K562 (cell line): ENCODE measurements around the gene SSU72. TPM values are rescaled to one million over a fixed set of nuclear protein-coding genes. Genes with fewer than 3 reads are reported as not detected.

Experiments
- ARID2 ChIP-seq: fragments of 450-650 bp; IDR thresholded peaks from 2 replicates; pipeline ENCODE4 v1.6.1; 2017; ENCODE audit warnings: antibody characterized with exemption, mild to moderate bottlenecking
- CEBPB ChIP-seq: fragments of 450-650 bp; IDR thresholded peaks from 2 replicates; pipeline ENCODE4 v1.6.1; 2016; ENCODE audit warnings: missing genetic modification characterization, missing compliant biosample characterization
- E2F3 ChIP-seq: fragments of 250-450 bp; sonication (Bioruptor Pico); IDR thresholded peaks from 2 replicates; pipeline ENCODE4 v1.4.0; 2020; ENCODE audit warnings: mild to moderate bottlenecking
- HCFC1 ChIP-seq: IDR thresholded peaks from 2 replicates; pipeline ENCODE4 v1.6.1; 2012; ENCODE audit warnings: low read depth, low read length, improper control_type of control experiment
- NBN ChIP-seq: fragments of 450-650 bp; IDR thresholded peaks from 2 replicates; pipeline ENCODE4 v1.6.1; 2016; ENCODE audit warnings: low read depth, mild to moderate bottlenecking
- NELFE ChIP-seq: IDR thresholded peaks from 2 replicates; pipeline ENCODE4 v1.6.1; 2011; ENCODE audit warnings: mild to moderate bottlenecking; ENCODE audit not compliant: insufficient read depth, insufficient read length
- NFE2 ChIP-seq: IDR thresholded peaks from 2 replicates; pipeline ENCODE4 v1.6.1; 2014; ENCODE audit warnings: antibody characterized with exemption, low read depth
- NONO ChIP-seq, 2 experiments: fragments of 200-400 bp in 1 of 2; fragments of 450-650 bp in 1 of 2; formaldehyde crosslinking in 1 of 2; IDR thresholded peaks; 2 replicates each; pipeline ENCODE4 v1.6.1; 2017; ENCODE audit warnings: low read depth in 2 of 2, mild to moderate bottlenecking in 2 of 2, moderate library complexity in 2 of 2, low read length in 1 of 2
- NR3C1 ChIP-seq: sonication (generic); formaldehyde crosslinking; IDR thresholded peaks from 2 replicates; pipeline ENCODE4 v1.8.1; 2022; ENCODE audit warnings: missing genetic modification reagents
- PRMT5 ChIP-seq: sonication (generic); formaldehyde crosslinking; IDR thresholded peaks from 2 replicates; pipeline ENCODE4 v1.5.0; 2020; ENCODE audit warnings: missing genetic modification reagents
- RHOXF2B ChIP-seq: fragments of 250-450 bp; sonication (Bioruptor Pico); conservative IDR thresholded peaks from 2 replicates; pipeline ENCODE4 v1.5.1; 2021
- TAF7 ChIP-seq: fragments of 450-650 bp; IDR thresholded peaks from 2 replicates; pipeline ENCODE4 v1.6.1; 2016; ENCODE audit warnings: missing genetic modification characterization, missing compliant biosample characterization
- TARDBP ChIP-seq: fragments of 450-650 bp; IDR thresholded peaks from 2 replicates; pipeline ENCODE4 v1.6.1; 2016
- TEAD1 ChIP-seq, 2 experiments: fragments of 450-650 bp in 1 of 2; sonication (generic) in 1 of 2; formaldehyde crosslinking; IDR thresholded peaks; 2 replicates each; pipeline versions ENCODE4 v1.4.0 to v1.8.0; 2020 to 2022; ENCODE audit warnings: mild to moderate bottlenecking in 2 of 2, missing genetic modification reagents in 1 of 2
- ZC3H8 ChIP-seq: fragments of 450-650 bp; IDR thresholded peaks from 2 replicates; pipeline ENCODE4 v1.6.1; 2017
- ZNF140 ChIP-seq: fragments of 250-450 bp; sonication (Bioruptor Pico); IDR thresholded peaks from 2 replicates; pipeline ENCODE4 v1.8.0; 2021; ENCODE audit warnings: moderate library complexity, mild to moderate bottlenecking, inconsistent platforms
- ZNF668 ChIP-seq: fragments of 250-450 bp; sonication (Bioruptor Pico); IDR thresholded peaks from 2 replicates; pipeline ENCODE4 v1.8.0; 2022; ENCODE audit warnings: mild to moderate bottlenecking, inconsistent platforms
- ZNF696 ChIP-seq: fragments of 250-450 bp; sonication (Bioruptor Pico); conservative IDR thresholded peaks from 2 replicates; pipeline ENCODE4 v1.4.0; 2020; ENCODE audit warnings: mild to moderate bottlenecking, moderate library complexity
- polyA plus RNA-seq, 8 experiments: library from polyadenylated mRNA; depleted of rRNA in 4 of 8; stranded (reverse) in 5 of 8; unstranded in 3 of 8; fragments of >200 nt; fragmentation: Nextera tagmentation in 2 of 8; fragmentation: Illumina TruSeq in 1 of 8; extraction: Ambion mirVana in 2 of 8; extraction: Trizol in 1 of 8; gene quantifications; 2 replicates each; pipeline versions ENCODE4 v1.2.1 to v1.2.3, GENCODE V29; 2011 to 2014; ENCODE audit warnings: inconsistent platforms in 1 of 8, missing spikeins in 1 of 8
- total RNA-seq, 7 experiments: library from RNA; depleted of rRNA in 6 of 7; stranded (reverse); fragments of >200 nt in 6 of 7; fragmentation: Illumina TruSeq in 2 of 7; extraction: Trizol in 2 of 7; gene quantifications; 2 replicates each; pipeline versions ENCODE4 v1.2.1 to v1.2.3, GENCODE V29; 2011 to 2021; ENCODE audit warnings: low replicate concordance in 1 of 7
- TF ChIP-seq, protein P1 (sequence below): fragments of 150-350 bp; IDR thresholded peaks from 2 replicates; pipeline ENCODE4 v1.6.1; 2014; ENCODE audit warnings: low read depth, mild to moderate bottlenecking, low read length, borderline replicate concordance
- TF ChIP-seq, protein P2 (sequence below), 2 experiments: fragments of 450-650 bp in 1 of 2; sonication (generic) in 1 of 2; formaldehyde crosslinking; conservative IDR thresholded peaks; 2 replicates each; pipeline versions ENCODE4 v1.4.0 to v1.8.1; 2020 to 2022; ENCODE audit warnings: mild to moderate bottlenecking in 1 of 2, missing genetic modification reagents in 1 of 2
- TF ChIP-seq, protein P3 (sequence below): sonication (generic); formaldehyde crosslinking; IDR thresholded peaks from 2 replicates; pipeline ENCODE4 v1.8.0; 2022; ENCODE audit warnings: missing genetic modification reagents, mild to moderate bottlenecking, moderate library complexity, borderline replicate concordance
- TF ChIP-seq, protein P4 (sequence below): fragments of 450-650 bp; formaldehyde crosslinking; IDR thresholded peaks from 2 replicates; pipeline ENCODE4 v1.4.0; 2022; ENCODE audit warnings: mild to moderate bottlenecking, moderate library complexity
- TF ChIP-seq, protein P5 (sequence below): fragments of 250-450 bp; sonication (Bioruptor Pico); IDR thresholded peaks from 2 replicates; pipeline ENCODE4 v1.8.0; 2022; ENCODE audit warnings: moderate library complexity, mild to moderate bottlenecking, inconsistent platforms

SSU72 gene
- total and polyA plus RNA-seq, 9 of the 15 experiments (the other 6 are each of a cell fraction or from before 2014, with no cell fraction given): 70.8 to 201 (median 94.6) TPM

DNA sequence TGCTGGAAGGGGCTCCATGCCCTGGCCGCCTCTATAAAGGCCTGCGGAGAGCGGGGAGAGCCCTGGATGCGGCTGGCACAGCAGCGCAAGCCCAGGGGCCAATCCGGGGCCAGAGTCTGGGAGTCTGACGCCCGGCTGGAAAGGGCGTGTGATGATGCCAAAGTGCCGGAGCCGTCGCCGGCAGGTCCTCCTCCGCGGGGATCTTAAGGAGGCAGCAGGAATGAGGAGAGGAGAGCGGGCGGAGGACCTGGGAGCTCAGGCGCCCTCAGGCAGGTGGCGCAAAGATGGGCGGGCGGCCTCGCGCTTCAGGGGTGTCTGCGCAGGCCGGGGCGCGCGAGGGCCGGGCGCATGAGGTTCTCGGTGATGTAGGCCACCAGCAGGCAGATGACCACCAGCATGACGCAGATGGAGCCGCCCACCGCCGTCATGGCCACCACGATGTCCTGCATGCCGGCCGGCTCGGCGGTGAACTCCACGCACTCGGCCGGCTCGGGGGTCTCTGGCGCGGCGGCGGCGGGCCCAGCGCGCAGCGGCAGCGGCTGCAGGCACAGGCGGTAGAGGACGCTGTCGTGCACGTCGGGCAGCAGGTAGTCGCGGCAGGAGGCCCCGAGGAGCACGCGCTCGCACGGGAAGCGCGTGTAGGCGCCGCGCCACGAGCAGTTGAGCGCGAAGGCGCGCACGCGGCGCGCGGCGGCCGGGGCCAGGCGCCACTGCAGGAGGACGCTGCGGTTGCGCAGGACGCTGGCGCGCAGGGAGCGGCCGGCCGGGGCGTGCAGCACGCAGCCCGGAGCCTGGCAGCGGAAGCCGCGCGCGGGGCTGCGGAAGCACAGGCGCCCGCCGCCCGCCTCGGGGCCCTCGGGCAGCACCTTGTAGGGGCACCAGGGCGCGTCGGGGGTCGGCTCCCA lies 24.6 kb upstream of the SSU72 start (continued):
- TF ChIP-seq, protein P1, sequence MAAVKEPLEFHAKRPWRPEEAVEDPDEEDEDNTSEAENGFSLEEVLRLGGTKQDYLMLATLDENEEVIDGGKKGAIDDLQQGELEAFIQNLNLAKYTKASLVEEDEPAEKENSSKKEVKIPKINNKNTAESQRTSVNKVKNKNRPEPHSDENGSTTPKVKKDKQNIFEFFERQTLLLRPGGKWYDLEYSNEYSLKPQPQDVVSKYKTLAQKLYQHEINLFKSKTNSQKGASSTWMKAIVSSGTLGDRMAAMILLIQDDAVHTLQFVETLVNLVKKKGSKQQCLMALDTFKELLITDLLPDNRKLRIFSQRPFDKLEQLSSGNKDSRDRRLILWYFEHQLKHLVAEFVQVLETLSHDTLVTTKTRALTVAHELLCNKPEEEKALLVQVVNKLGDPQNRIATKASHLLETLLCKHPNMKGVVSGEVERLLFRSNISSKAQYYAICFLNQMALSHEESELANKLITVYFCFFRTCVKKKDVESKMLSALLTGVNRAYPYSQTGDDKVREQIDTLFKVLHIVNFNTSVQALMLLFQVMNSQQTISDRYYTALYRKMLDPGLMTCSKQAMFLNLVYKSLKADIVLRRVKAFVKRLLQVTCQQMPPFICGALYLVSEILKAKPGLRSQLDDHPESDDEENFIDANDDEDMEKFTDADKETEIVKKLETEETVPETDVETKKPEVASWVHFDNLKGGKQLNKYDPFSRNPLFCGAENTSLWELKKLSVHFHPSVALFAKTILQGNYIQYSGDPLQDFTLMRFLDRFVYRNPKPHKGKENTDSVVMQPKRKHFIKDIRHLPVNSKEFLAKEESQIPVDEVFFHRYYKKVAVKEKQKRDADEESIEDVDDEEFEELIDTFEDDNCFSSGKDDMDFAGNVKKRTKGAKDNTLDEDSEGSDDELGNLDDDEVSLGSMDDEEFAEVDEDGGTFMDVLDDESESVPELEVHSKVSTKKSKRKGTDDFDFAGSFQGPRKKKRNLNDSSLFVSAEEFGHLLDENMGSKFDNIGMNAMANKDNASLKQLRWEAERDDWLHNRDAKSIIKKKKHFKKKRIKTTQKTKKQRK: no peak
- TF ChIP-seq, protein P2, sequence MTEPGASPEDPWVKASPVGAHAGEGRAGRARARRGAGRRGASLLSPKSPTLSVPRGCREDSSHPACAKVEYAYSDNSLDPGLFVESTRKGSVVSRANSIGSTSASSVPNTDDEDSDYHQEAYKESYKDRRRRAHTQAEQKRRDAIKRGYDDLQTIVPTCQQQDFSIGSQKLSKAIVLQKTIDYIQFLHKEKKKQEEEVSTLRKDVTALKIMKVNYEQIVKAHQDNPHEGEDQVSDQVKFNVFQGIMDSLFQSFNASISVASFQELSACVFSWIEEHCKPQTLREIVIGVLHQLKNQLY (CRISPR knock-in tag; conservative IDR thresholded peaks at IDR 0.05): no peak
- TF ChIP-seq TEAD1 (CRISPR knock-in tag; IDR thresholded peaks at IDR 0.05) (peak in 1 of 2 experiments; percentile 84; a peak in 1 of 4 replicates), ZC3H8 (no peak), ZNF140 (CRISPR knock-in tag) (no peak), ZNF668 (CRISPR knock-in tag) (no peak), NBN (no peak), NONO (IDR thresholded peaks at IDR 0.05; ENCODE audit: low read depth in 2 of 2, low read length in 1 of 2) (peak in 1 of 2 experiments; percentile 50; a peak in 1 of 4 replicates), ARID2 (no peak), RHOXF2B (CRISPR knock-in tag) (no peak), ZNF696 (CRISPR knock-in tag) (no peak), E2F3 (peak; percentile 74), NFE2 (no peak), TAF7 (tag) (no peak), HCFC1 (no peak), TARDBP (no peak), PRMT5 (no peak), NELFE (no peak), NR3C1 (peak; percentile 92), CEBPB (tag) (no peak)
- TF ChIP-seq, protein P3, sequence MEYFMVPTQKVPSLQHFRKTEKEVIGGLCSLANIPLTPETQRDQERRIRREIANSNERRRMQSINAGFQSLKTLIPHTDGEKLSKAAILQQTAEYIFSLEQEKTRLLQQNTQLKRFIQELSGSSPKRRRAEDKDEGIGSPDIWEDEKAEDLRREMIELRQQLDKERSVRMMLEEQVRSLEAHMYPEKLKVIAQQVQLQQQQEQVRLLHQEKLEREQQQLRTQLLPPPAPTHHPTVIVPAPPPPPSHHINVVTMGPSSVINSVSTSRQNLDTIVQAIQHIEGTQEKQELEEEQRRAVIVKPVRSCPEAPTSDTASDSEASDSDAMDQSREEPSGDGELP (CRISPR knock-in tag): no peak
- TF ChIP-seq, protein P4, sequence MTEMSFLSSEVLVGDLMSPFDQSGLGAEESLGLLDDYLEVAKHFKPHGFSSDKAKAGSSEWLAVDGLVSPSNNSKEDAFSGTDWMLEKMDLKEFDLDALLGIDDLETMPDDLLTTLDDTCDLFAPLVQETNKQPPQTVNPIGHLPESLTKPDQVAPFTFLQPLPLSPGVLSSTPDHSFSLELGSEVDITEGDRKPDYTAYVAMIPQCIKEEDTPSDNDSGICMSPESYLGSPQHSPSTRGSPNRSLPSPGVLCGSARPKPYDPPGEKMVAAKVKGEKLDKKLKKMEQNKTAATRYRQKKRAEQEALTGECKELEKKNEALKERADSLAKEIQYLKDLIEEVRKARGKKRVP: no peak
- TF ChIP-seq, protein P5, sequence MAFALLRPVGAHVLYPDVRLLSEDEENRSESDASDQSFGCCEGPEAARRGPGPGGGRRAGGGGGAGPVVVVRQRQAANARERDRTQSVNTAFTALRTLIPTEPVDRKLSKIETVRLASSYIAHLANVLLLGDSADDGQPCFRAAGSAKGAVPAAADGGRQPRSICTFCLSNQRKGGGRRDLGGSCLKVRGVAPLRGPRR (CRISPR knock-in tag): no peak
